Measurements from ENCODE around the gene RELN.

DNA sequence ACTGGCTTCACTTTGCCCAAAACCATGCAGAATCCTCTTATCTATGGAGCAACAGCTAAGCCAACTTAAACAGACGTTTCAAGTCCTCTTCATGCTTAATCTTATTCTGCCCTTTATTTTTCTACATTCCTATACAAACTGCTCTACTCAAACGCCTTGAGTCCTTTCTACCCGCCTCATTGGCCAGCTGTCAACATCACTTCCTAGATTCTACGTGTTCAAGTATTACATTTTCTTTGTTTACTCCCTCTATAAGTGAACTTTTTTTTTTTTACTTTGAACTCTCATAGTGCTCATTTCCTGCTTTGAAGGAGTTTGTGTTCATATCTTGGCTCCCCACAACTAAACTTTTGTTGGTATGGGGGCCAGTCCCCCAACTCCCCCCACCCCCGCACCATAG, 514.5 kb downstream of the RELN start:
- TF ChIP-seq, protein P1, sequence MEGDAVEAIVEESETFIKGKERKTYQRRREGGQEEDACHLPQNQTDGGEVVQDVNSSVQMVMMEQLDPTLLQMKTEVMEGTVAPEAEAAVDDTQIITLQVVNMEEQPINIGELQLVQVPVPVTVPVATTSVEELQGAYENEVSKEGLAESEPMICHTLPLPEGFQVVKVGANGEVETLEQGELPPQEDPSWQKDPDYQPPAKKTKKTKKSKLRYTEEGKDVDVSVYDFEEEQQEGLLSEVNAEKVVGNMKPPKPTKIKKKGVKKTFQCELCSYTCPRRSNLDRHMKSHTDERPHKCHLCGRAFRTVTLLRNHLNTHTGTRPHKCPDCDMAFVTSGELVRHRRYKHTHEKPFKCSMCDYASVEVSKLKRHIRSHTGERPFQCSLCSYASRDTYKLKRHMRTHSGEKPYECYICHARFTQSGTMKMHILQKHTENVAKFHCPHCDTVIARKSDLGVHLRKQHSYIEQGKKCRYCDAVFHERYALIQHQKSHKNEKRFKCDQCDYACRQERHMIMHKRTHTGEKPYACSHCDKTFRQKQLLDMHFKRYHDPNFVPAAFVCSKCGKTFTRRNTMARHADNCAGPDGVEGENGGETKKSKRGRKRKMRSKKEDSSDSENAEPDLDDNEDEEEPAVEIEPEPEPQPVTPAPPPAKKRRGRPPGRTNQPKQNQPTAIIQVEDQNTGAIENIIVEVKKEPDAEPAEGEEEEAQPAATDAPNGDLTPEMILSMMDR (IDR thresholded peaks at IDR 0.05) = no peak
- TF ChIP-seq POLR2A (IDR thresholded peaks at IDR 0.05) = no peak

Data from heart left ventricle (tissue), 13 donors.